Hippocampal formation (tissue), 2 donors: ENCODE data around the gene EMID1.
A peak's percentile ranks its signal among the peaks of the same experiment; 100 is the strongest.
"Not testable (repeated sequence)": the region's sequence is repeated elsewhere in the genome, so short reads cannot be mapped to it uniquely, and the experiment has no call there.

ENCODE experiments used
- DNase-seq, 2 donors: peaks; one replicate each; lab custom pipeline; 2025; lab: John Stamatoyannopoulos, UW

EMID1 gene

GRCh38 chr22:29211466-29211865 lies 5.8 kb downstream of the EMID1 start:
- DNase-seq: no peak

GRCh38 chr22:29212743-29213142 lies 7.0 kb downstream of the EMID1 start:
- DNase-seq: no peak

GRCh38 chr22:29213493-29213892 lies 7.8 kb downstream of the EMID1 start:
- no peak for DNase-seq

- DNase-seq: no peak
Observed at GRCh38 chr22:29214232-29214631, 8.5 kb downstream of the EMID1 start.

GRCh38 chr22:29215012-29215860 lies 9.5 kb downstream of the EMID1 start:
- DNase-seq: no peak

- DNase-seq: no peak
Observed at GRCh38 chr22:29216011-29216872, 10.5 kb downstream of the EMID1 start.

GRCh38 chr22:29216873-29217666 lies 11.4 kb downstream of the EMID1 start:
- peak in 1 of 2 donors; percentile 54 for DNase-seq

- DNase-seq: no peak
Observed at GRCh38 chr22:29217827-29218757, 12.4 kb downstream of the EMID1 start.

- DNase-seq: no peak
Observed at GRCh38 chr22:29218758-29219408, 13.2 kb downstream of the EMID1 start.

GRCh38 chr22:29219409-29219782 lies 13.7 kb downstream of the EMID1 start:
- DNase-seq: not testable (repeated sequence)

GRCh38 chr22:29219881-29220670 lies 14.4 kb downstream of the EMID1 start:
- DNase-seq: no peak

GRCh38 chr22:29224121-29224858 lies 18.6 kb downstream of the EMID1 start:
- DNase-seq: no peak

GRCh38 chr22:29224859-29225410 lies 19.2 kb downstream of the EMID1 start:
- DNase-seq: no peak

- DNase-seq: no peak
Observed at GRCh38 chr22:29225422-29226090, 19.9 kb downstream of the EMID1 start.

GRCh38 chr22:29226351-29226981 lies 20.8 kb downstream of the EMID1 start:
- DNase-seq: no peak

- no peak for DNase-seq
Observed at GRCh38 chr22:29230972-29231875, 25.5 kb downstream of the EMID1 start.
